Right lobe of liver (tissue), 4 donors: Measurements from ENCODE around the gene SFXN3.

Experiments
- POLR2A ChIP-seq: fragments of 450-650 bp; IDR thresholded peaks from one replicate; pipeline ENCODE4 v1.6.1; 2017; ENCODE audit warnings: antibody characterized with exemption, mild to moderate bottlenecking
- TF ChIP-seq, protein P1 (sequence below), 4 donors: fragments of 200-600 bp in 3 of 4; fragments of 450-650 bp in 1 of 4; IDR thresholded peaks; one replicate each; pipeline versions ENCODE4 v1.5.1 to v1.8.0; 2016 to 2022; ENCODE audit warnings: antibody characterized with exemption in 4 of 4, mild to moderate bottlenecking in 2 of 4
- donor health status: DM: no; HTN: no; CAD: no.
- donor health status: DM: no; HTN: no; CAD: no.
- donor health status: DM: no; HTN: yes; CAD: no.

DNA sequence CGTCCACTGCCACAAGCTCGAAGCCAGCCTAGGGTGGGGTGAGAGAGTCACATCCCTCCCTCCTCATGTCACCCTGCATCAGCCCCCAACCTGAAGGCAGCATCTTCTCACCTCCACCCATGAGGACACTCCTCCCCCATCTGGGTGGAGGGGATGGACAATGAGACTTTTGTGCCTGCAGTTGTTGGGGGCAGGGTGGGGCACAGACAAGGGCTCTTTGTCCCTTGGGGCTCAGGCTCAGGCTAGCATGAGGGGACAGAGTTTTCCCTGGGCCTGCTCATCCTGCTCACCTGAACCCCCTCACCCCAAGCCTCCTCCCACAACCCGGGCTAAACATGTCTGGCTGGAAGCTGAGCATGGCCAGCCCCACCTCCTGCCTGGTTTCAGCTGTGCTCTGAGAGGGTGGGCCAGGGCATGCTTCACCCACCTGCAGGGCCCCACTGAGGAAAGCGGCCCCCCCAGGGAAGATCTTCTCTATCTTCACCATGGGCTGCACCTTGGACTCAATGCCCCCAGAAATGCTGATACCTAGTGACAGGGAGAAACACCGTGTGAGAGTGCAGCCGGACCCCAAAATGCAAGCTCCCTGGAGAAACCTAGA is 22.1 kb upstream of the SFXN3 start:
- TF ChIP-seq, protein P1, sequence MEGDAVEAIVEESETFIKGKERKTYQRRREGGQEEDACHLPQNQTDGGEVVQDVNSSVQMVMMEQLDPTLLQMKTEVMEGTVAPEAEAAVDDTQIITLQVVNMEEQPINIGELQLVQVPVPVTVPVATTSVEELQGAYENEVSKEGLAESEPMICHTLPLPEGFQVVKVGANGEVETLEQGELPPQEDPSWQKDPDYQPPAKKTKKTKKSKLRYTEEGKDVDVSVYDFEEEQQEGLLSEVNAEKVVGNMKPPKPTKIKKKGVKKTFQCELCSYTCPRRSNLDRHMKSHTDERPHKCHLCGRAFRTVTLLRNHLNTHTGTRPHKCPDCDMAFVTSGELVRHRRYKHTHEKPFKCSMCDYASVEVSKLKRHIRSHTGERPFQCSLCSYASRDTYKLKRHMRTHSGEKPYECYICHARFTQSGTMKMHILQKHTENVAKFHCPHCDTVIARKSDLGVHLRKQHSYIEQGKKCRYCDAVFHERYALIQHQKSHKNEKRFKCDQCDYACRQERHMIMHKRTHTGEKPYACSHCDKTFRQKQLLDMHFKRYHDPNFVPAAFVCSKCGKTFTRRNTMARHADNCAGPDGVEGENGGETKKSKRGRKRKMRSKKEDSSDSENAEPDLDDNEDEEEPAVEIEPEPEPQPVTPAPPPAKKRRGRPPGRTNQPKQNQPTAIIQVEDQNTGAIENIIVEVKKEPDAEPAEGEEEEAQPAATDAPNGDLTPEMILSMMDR (IDR thresholded peaks at IDR 0.05): no peak
- no peak for TF ChIP-seq POLR2A
